CD8-positive, alpha-beta memory T cell (primary cell): ENCODE results near the gene TMEM184B. TPM values are rescaled to one million over a fixed set of nuclear protein-coding genes. Genes with fewer than 3 reads are reported as not detected.
A peak's percentile ranks its signal among the peaks of the same experiment; 100 is the strongest.
"Not testable (repeated sequence)": the region's sequence is repeated elsewhere in the genome, so short reads cannot be mapped to it uniquely, and the experiment has no call there.

ENCODE experiments used
- CTCF ChIA-PET: fragments of 350-600 bp; sonication (Branson Sonifier 250); formaldehyde crosslinking; loops from one replicate; lab custom pipeline; 2021; ENCODE audit warnings: antibody characterized with exemption; lab: Charles Lee
- POLR2A ChIA-PET: fragments of 350-600 bp; sonication (Branson Sonifier 250); formaldehyde crosslinking; loops from one replicate; lab custom pipeline; 2021; ENCODE audit warnings: antibody characterized with exemption; lab: Charles Lee
- DNase-seq, 5 donors: peaks; one replicate each; pipeline versions ENCODE4 v3.0.0 to v3.0.0-alpha.2; 2020 to 2022; ENCODE audit warnings: mixed read lengths in 1 of 5
- H3K27ac ChIP-seq: one replicate; pipeline ENCODE4 v1.7.0; 2013; ENCODE audit warnings: low read depth, mild to moderate bottlenecking, low read length, moderate library complexity
- H3K27me3 ChIP-seq: 2 replicates; pipeline ENCODE4 v1.7.0; 2013; ENCODE audit warnings: low read length, mild to moderate bottlenecking; ENCODE audit not compliant: insufficient read depth, poor library complexity, severe bottlenecking
- H3K36me3 ChIP-seq: 2 replicates; pipeline ENCODE4 v1.7.0; 2013; ENCODE audit warnings: mild to moderate bottlenecking, low read length, moderate library complexity; ENCODE audit not compliant: insufficient read depth
- H3K4me1 ChIP-seq: 2 replicates; pipeline ENCODE4 v1.7.0; 2013; ENCODE audit warnings: mild to moderate bottlenecking, low read length, moderate library complexity; ENCODE audit not compliant: insufficient read depth
- H3K4me3 ChIP-seq: 2 replicates; pipeline ENCODE4 v1.7.0; 2013; ENCODE audit warnings: mild to moderate bottlenecking, low read length
- H3K9me3 ChIP-seq: 2 replicates; pipeline ENCODE4 v1.7.0; 2013; ENCODE audit warnings: mild to moderate bottlenecking, low read length
- H3K27ac Mint-ChIP-seq, 8 donors: one replicate each; pipeline ENCODE4 v1.8.0; 2020 to 2021; ENCODE audit warnings: mixed read lengths in 8 of 8, mild to moderate bottlenecking in 6 of 8, inconsistent platforms in 3 of 8, moderate library complexity in 3 of 8
- H3K27me3 Mint-ChIP-seq, 2 donors: one replicate each; pipeline ENCODE4 v1.8.0; 2020 to 2021; ENCODE audit warnings: mixed read lengths in 2 of 2, mild to moderate bottlenecking in 1 of 2, moderate library complexity in 1 of 2
- H3K36me3 Mint-ChIP-seq, 3 donors: one replicate each; pipeline ENCODE4 v1.8.0; 2020 to 2021; ENCODE audit warnings: mixed read lengths in 3 of 3, inconsistent platforms in 1 of 3, mild to moderate bottlenecking in 1 of 3
- H3K4me1 Mint-ChIP-seq, 3 donors: one replicate each; pipeline ENCODE4 v1.8.0; 2020 to 2021; ENCODE audit warnings: mixed read lengths in 3 of 3, inconsistent platforms in 1 of 3, mild to moderate bottlenecking in 1 of 3
- H3K4me3 Mint-ChIP-seq, 7 donors: one replicate each; pipeline ENCODE4 v1.8.0; 2020 to 2021; ENCODE audit warnings: mixed read lengths in 7 of 7, mild to moderate bottlenecking in 6 of 7, moderate library complexity in 4 of 7, inconsistent platforms in 2 of 7
- H3K9me3 Mint-ChIP-seq, 5 donors: one replicate each; pipeline ENCODE4 v1.8.0; 2020 to 2022; ENCODE audit warnings: mixed read lengths in 5 of 5, mild to moderate bottlenecking in 3 of 5, moderate library complexity in 2 of 5, inconsistent platforms in 1 of 5
- polyA plus RNA-seq: library from polyadenylated mRNA; unstranded; fragments of 300-500 nt; fragmentation: Illumina TruSeq; gene quantifications from one replicate; pipeline ENCODE4 v1.2.3, GENCODE V29; 2021
- total RNA-seq, 2 experiments: library from RNA; stranded (reverse); gene quantifications; one replicate each; pipeline ENCODE4 v1.2.3, GENCODE V29; 2021

The TMEM184B gene
- total and polyA plus RNA-seq, 3 experiments from 2014 or later, result 23.4 to 31.7 (median 29.0) TPM

GRCh38 chr22:38239101-38239761, 33.6 kb downstream of the TMEM184B start:
- CTCF ChIA-PET, result no interaction called here
- Histone ChIP-seq H3K4me3 (no peak overlapping the region), H3K4me1 (no peaks in the 10 kb centered on the region), H3K9me3 (no peaks in the 10 kb centered on the region), H3K36me3 (no peaks in the 10 kb centered on the region), H3K27me3 (no peaks in the 10 kb centered on the region), H3K27ac (no peak overlapping the region)
- POLR2A ChIA-PET, result interaction anchor here (0.6 kb wide), 1 partner anchor 124 kb away, joined by 3 read pairs; no protein-coding TSS in a partner anchor
- Mint-ChIP-seq H3K4me3 (no peak overlapping the region), H3K4me1 (peaks cover 0 to 1% (median 0%) of the 10 kb centered on the region in 3 donors), H3K27ac (peak overlapping the region in 1 of 8 donors; percentile 38), H3K27me3 (no peaks in the 10 kb centered on the region), H3K9me3 (no peaks in the 10 kb centered on the region), H3K36me3 (peaks cover 6 to 58% (median 14%) of the 10 kb centered on the region in 3 donors)
- DNase-seq, result no peak

GRCh38 chr22:38238519-38239071, 34.2 kb downstream of the TMEM184B start:
- CTCF ChIA-PET, result no interaction called here
- peaks cover 6 to 56% (median 13%) of the 10 kb centered on the region in 3 donors for H3K36me3 Mint-ChIP-seq
- peak overlapping the region in 1 of 8 donors; percentile 38 for H3K27ac Mint-ChIP-seq
- no peak overlapping the region for H3K27ac ChIP-seq
- no peaks in the 10 kb centered on the region for H3K36me3 ChIP-seq
- H3K4me3 Mint-ChIP-seq, result no peak overlapping the region
- H3K27me3 ChIP-seq, result no peaks in the 10 kb centered on the region
- no peak for DNase-seq
- H3K9me3 Mint-ChIP-seq, result no peaks in the 10 kb centered on the region
- H3K4me3 ChIP-seq, result no peak overlapping the region
- H3K4me1 ChIP-seq, result no peaks in the 10 kb centered on the region
- H3K4me1 Mint-ChIP-seq, result peaks cover 0 to 1% (median 0%) of the 10 kb centered on the region in 3 donors
- POLR2A ChIA-PET, result no interaction called here
- H3K9me3 ChIP-seq, result no peaks in the 10 kb centered on the region
- no peaks in the 10 kb centered on the region for H3K27me3 Mint-ChIP-seq

- DNase-seq, result no peak
- Mint-ChIP-seq H3K27me3 (no peaks in the 10 kb centered on the region), H3K4me1 (peaks cover 0 to 1% (median 0%) of the 10 kb centered on the region in 3 donors), H3K9me3 (no peaks in the 10 kb centered on the region), H3K27ac (peak overlapping the region in 4 of 8 donors; percentile 29 to 78 (median 38)), H3K36me3 (peaks cover 6 to 66% (median 13%) of the 10 kb centered on the region in 3 donors), H3K4me3 (no peak overlapping the region)
- Histone ChIP-seq H3K27me3 (no peaks in the 10 kb centered on the region), H3K27ac (no peak overlapping the region), H3K4me1 (no peaks in the 10 kb centered on the region), H3K9me3 (no peaks in the 10 kb centered on the region), H3K36me3 (no peaks in the 10 kb centered on the region), H3K4me3 (no peak overlapping the region)
- ChIA-PET CTCF (no interaction called here), POLR2A (no interaction called here)
These were observed 36.0 kb downstream of the TMEM184B start for GRCh38 chr22:38236786-38237185.

GRCh38 chr22:38235240-38235850, 37.5 kb downstream of the TMEM184B start:
- H3K4me3 ChIP-seq, result no peak overlapping the region
- H3K4me1 ChIP-seq, result no peaks in the 10 kb centered on the region
- ChIA-PET POLR2A (no interaction called here), CTCF (interaction anchor here (1.0 kb wide), 1 partner anchor 31 kb away, joined by 3 read pairs; no protein-coding TSS in a partner anchor)
- no peak overlapping the region for H3K27ac ChIP-seq
- no peaks in the 10 kb centered on the region for H3K27me3 ChIP-seq
- Mint-ChIP-seq H3K27me3 (no peaks in the 10 kb centered on the region), H3K4me1 (peaks cover 0 to 4% (median under 1%) of the 10 kb centered on the region in 3 donors), H3K9me3 (no peaks in the 10 kb centered on the region), H3K27ac (peak overlapping the region in 1 of 8 donors; percentile 83), H3K36me3 (peaks cover 0 to 72% (median 10%) of the 10 kb centered on the region in 3 donors), H3K4me3 (no peak overlapping the region)
- H3K9me3 ChIP-seq, result no peaks in the 10 kb centered on the region
- DNase-seq, result no peak
- peaks cover 13% of the 10 kb centered on the region for H3K36me3 ChIP-seq

GRCh38 chr22:38233856-38234255, 39.0 kb downstream of the TMEM184B start:
- CTCF ChIA-PET, H3K9me3 Mint-ChIP-seq, H3K27me3 Mint-ChIP-seq, H3K9me3 ChIP-seq, H3K4me3 ChIP-seq, DNase-seq, H3K27me3 ChIP-seq, H3K4me1 ChIP-seq, H3K4me3 Mint-ChIP-seq, POLR2A ChIA-PET, H3K4me1 Mint-ChIP-seq, H3K27ac ChIP-seq: not testable (repeated sequence)
- H3K36me3 ChIP-seq, result peaks cover 15% of the 10 kb centered on the region
- Mint-ChIP-seq H3K27ac (peak overlapping the region in 1 of 8 donors; percentile 61), H3K36me3 (peaks cover 0 to 71% (median 10%) of the 10 kb centered on the region in 3 donors)

GRCh38 chr22:38233427-38233826, 39.4 kb downstream of the TMEM184B start:
- DNase-seq, result no peak
- CTCF ChIA-PET, result no interaction called here
- no peaks in the 10 kb centered on the region for H3K9me3 Mint-ChIP-seq
- no peak overlapping the region for H3K4me3 Mint-ChIP-seq
- POLR2A ChIA-PET, result no interaction called here
- Histone ChIP-seq H3K36me3 (peaks cover 15% of the 10 kb centered on the region), H3K4me1 (no peaks in the 10 kb centered on the region), H3K27me3 (no peaks in the 10 kb centered on the region), H3K27ac (no peak overlapping the region), H3K4me3 (no peak overlapping the region), H3K9me3 (no peaks in the 10 kb centered on the region)
- H3K27ac Mint-ChIP-seq, result no peak overlapping the region
- H3K36me3 Mint-ChIP-seq, result peaks cover 0 to 71% (median 10%) of the 10 kb centered on the region in 3 donors
- peaks cover 0 to 11% (median 6%) of the 10 kb centered on the region in 3 donors for H3K4me1 Mint-ChIP-seq
- H3K27me3 Mint-ChIP-seq, result no peaks in the 10 kb centered on the region

GRCh38 chr22:38232196-38232595, 40.6 kb downstream of the TMEM184B start:
- Mint-ChIP-seq H3K9me3 (no peaks in the 10 kb centered on the region), H3K4me1 (peaks cover 0 to 11% (median 6%) of the 10 kb centered on the region in 3 donors), H3K27me3 (no peaks in the 10 kb centered on the region), H3K4me3 (no peak overlapping the region), H3K36me3 (peaks cover 0 to 74% (median 10%) of the 10 kb centered on the region in 3 donors), H3K27ac (peak overlapping the region in 2 of 8 donors; percentile 40)
- Histone ChIP-seq H3K4me3 (no peak overlapping the region), H3K4me1 (no peaks in the 10 kb centered on the region), H3K27ac (no peak overlapping the region), H3K9me3 (no peaks in the 10 kb centered on the region), H3K27me3 (no peaks in the 10 kb centered on the region), H3K36me3 (peaks cover 15% of the 10 kb centered on the region)
- ChIA-PET POLR2A (no interaction called here), CTCF (interaction anchor here (3.5 kb wide), 1 partner anchor 117 kb away, joined by 12 read pairs; no protein-coding TSS in a partner anchor)
- no peak for DNase-seq

- CTCF ChIA-PET, result interaction anchor here (0.7 to 3.5 kb wide), 5 partner anchors 13 to 179 kb away, joined by 3 to 20 read pairs (median 9); partner anchors contain the start of gene BAIAP2L2
- H3K27ac Mint-ChIP-seq, result peak overlapping the region in 4 of 8 donors; percentile 19 to 83 (median 63)
- DNase-seq, result no peak
- H3K4me1 Mint-ChIP-seq, result peaks cover 0 to 11% (median 4%) of the 10 kb centered on the region in 3 donors
- Histone ChIP-seq H3K27me3 (no peaks in the 10 kb centered on the region), H3K27ac (no peak overlapping the region), H3K4me1 (no peaks in the 10 kb centered on the region), H3K9me3 (no peaks in the 10 kb centered on the region), H3K4me3 (no peak overlapping the region), H3K36me3 (peaks cover 15% of the 10 kb centered on the region)
- no peaks in the 10 kb centered on the region for H3K27me3 Mint-ChIP-seq
- no peak overlapping the region for H3K4me3 Mint-ChIP-seq
- no peaks in the 10 kb centered on the region for H3K9me3 Mint-ChIP-seq
- POLR2A ChIA-PET, result no interaction called here
- peaks cover 0 to 73% (median 10%) of the 10 kb centered on the region in 3 donors for H3K36me3 Mint-ChIP-seq
These were observed 41.9 kb downstream of the TMEM184B start for GRCh38 chr22:38230916-38231315.
